ENCODE data around the gene GALNT17.

- TF ChIP-seq CTCF (optimal IDR thresholded peaks at IDR 0.05 in 1 of 3, IDR thresholded peaks at IDR 0.05 in 1 of 3, conservative IDR thresholded peaks at IDR 0.05 in 1 of 3; ENCODE audit: extremely low read depth in 1 of 3, insufficient read depth in 2 of 3, low read length in 3 of 3): no peak
- TF ChIP-seq EZH2 (IDR thresholded peaks at IDR 0.05; ENCODE audit: low read length): no peak
These were observed 89.6 kb downstream of the GALNT17 start for GRCh38 chr7:71221549-71221948.
